Stimulated activated CD4-positive, alpha-beta T cell treated with anti-CD3 and anti-CD28 coated beads, Interleukin-1b, Interleukin-23, amount 100 ng/mL, for 48 hours (primary cell): Measurements from ENCODE around the gene NBAS.
"Not testable (repeated sequence)": the region's sequence is repeated elsewhere in the genome, so short reads cannot be mapped to it uniquely, and the experiment has no call there.

Experiments
- DNase-seq: peaks from one replicate; pipeline ENCODE4 v3.0.0-alpha.2; 2020

The NBAS gene

GRCh38 chr2:15456352-15456751 is 104.8 kb downstream of the NBAS start:
- DNase-seq = no peak

GRCh38 chr2:15450808-15451207 is 110.3 kb downstream of the NBAS start:
- no peak for DNase-seq

- no peak for DNase-seq
These were observed 111.4 kb downstream of the NBAS start for GRCh38 chr2:15449556-15450236.

- DNase-seq = no peak
These were observed 112.8 kb downstream of the NBAS start for GRCh38 chr2:15448250-15448839.

GRCh38 chr2:15447381-15447780 is 113.8 kb downstream of the NBAS start:
- no peak for DNase-seq

- DNase-seq = no peak
These were observed 114.2 kb downstream of the NBAS start for GRCh38 chr2:15446961-15447360.

GRCh38 chr2:15445891-15446562 is 115.1 kb downstream of the NBAS start:
- no peak for DNase-seq

- not testable (repeated sequence) for DNase-seq
These were observed 121.2 kb downstream of the NBAS start for GRCh38 chr2:15439768-15440524.

- DNase-seq = not testable (repeated sequence)
These were observed 121.8 kb downstream of the NBAS start for GRCh38 chr2:15439366-15439765.

- DNase-seq = no peak
These were observed 124.9 kb downstream of the NBAS start for GRCh38 chr2:15436195-15436594.

- DNase-seq = no peak
These were observed 125.7 kb downstream of the NBAS start for GRCh38 chr2:15435474-15435873.

- DNase-seq = no peak
These were observed 128.4 kb downstream of the NBAS start for GRCh38 chr2:15432642-15433256.

GRCh38 chr2:15429032-15429431 is 132.1 kb downstream of the NBAS start:
- DNase-seq = no peak

- no peak for DNase-seq
These were observed 133.1 kb downstream of the NBAS start for GRCh38 chr2:15427987-15428386.

- DNase-seq = no peak
These were observed 134.5 kb downstream of the NBAS start for GRCh38 chr2:15426606-15427005.

GRCh38 chr2:15425712-15426111 is 135.4 kb downstream of the NBAS start:
- no peak for DNase-seq

- DNase-seq = no peak
These were observed 139.4 kb downstream of the NBAS start for GRCh38 chr2:15421753-15422152.

GRCh38 chr2:15415748-15416147 is 145.4 kb downstream of the NBAS start:
- no peak for DNase-seq

GRCh38 chr2:15412779-15413178 is 148.4 kb downstream of the NBAS start:
- DNase-seq = no peak

- no peak for DNase-seq
These were observed 148.8 kb downstream of the NBAS start for GRCh38 chr2:15412309-15412708.

GRCh38 chr2:15410884-15411283 is 150.2 kb downstream of the NBAS start:
- DNase-seq = no peak

- DNase-seq = no peak
These were observed 152.4 kb downstream of the NBAS start for GRCh38 chr2:15408759-15409158.

- DNase-seq = no peak
These were observed 153.5 kb downstream of the NBAS start for GRCh38 chr2:15407666-15408065.
